Stromal cell of bone marrow (primary cell): ENCODE results near the gene TRIM32.

ENCODE experiments used
- DNase-seq: peaks from one replicate; pipeline ENCODE4 v3.0.0-alpha.2; 2012; ENCODE audit warnings: low read depth

TRIM32 gene

GRCh38 chr9:116705531-116705930, 18.4 kb downstream of the TRIM32 start:
- DNase-seq, result no peak

DNA sequence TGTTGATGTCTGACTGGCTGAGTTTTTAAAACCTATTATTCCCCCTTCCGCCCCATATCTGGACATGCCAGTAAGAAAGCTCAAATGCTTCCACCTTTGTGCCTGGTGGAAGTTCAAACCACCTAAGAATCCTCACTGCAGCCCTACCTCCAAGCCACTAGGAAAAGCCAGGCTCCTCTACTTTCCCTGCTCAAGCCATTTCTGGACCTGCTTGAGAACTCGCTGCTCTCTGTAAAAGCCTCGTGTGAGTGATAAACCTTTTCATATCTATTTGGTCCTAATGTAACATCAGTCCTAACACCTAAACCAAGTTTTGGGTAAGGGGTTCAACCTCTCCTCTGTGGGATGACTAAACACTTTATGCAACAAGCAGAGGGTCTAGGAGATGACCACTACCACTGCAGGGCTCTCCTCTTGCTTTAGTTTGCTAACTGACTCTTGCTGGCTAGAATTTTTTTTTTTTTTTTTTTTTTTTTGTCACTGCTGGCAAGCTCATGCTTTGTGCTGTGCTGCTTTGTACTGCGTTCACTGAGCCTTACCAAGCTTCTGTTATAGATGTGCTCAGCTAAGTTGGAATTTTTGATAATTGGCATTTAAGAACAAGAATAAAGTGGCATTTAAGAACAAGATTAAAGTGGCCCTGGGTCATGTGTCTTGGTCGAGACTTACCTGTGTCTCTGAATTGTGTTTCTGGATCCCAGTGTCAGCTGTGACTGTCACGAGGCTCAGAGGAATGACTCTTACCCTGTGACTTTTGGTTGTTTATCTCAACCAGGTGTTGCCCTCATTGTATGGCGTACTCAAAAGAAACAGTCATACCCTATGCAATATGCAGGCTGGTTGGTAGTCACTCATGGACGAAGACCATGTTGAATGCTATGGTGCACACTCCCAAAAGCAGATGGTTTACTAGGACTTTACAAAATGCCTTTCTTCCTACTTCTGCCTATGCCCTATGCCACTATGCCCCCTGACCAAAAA, 19.5 kb downstream of the TRIM32 start:
- DNase-seq, result no peak

DNA sequence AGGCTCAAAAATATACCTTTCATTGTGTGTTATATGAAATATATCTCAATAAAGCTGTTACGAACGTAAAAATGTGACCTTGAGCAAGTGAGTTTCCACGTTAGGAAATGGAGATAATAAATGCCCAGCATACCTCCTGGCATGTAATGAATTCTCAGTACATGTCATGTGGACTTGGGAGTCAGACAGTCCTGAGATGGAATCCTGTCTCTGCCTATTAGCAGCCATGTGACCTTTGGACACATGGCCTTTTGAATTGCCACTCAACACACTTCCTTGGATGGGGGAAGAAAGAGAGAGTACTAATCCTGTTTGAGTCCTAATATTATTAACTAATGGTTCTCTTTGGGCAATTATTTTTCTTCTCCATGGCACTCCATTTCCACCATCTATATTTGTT, 25.7 kb downstream of the TRIM32 start:
- no peak for DNase-seq

DNA sequence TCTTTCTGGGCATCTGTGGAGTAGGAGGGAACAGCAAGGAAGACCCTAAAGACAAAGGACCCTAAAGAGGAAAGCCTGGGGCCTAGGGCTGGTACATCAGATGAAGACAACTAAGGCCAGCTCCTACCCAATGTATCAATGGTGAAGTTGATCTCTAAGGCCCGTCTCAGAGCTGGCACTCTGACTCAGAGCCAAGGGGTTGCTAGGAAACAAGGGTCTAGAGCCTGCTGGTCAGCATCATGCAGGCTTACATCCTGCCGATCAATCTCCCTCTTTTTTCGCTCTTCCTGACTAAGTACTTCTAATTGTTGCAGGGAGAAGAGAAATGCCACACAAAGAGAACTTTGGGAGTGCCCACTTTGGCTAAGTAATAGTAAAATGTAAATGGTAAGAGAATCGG, 26.2 kb downstream of the TRIM32 start:
- DNase-seq, result no peak

DNA sequence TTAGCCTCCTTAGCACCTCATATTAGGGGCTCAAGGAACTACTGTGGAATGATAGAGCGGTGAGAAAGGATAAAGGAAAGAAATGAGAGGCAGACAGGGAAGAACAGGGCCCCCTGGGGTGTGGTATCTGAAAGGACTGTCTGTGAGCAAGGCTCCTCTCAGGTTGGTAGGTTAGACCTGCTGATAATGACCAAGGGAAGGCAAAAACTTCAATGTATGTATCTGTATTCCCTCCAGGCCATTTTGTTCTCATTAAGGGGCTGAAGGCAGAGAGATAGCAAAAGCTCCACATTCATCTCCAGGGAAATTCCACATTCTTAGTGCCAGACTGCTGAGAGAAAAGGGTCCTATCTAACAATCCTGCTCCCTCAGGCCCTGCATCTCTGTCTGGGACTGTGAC, 28.6 kb downstream of the TRIM32 start:
- no peak for DNase-seq

GRCh38 chr9:116716438-116716837, 29.3 kb downstream of the TRIM32 start:
- no peak for DNase-seq

GRCh38 chr9:116717150-116717549, 30.0 kb downstream of the TRIM32 start:
- peak; percentile 57 for DNase-seq

- DNase-seq, result no peak
Measured at GRCh38 chr9:116718111-116718510, 31.0 kb downstream of the TRIM32 start.

GRCh38 chr9:116720111-116720510, 33.0 kb downstream of the TRIM32 start:
- no peak for DNase-seq

- no peak for DNase-seq
Measured at GRCh38 chr9:116721411-116721810, 34.3 kb downstream of the TRIM32 start.

DNA sequence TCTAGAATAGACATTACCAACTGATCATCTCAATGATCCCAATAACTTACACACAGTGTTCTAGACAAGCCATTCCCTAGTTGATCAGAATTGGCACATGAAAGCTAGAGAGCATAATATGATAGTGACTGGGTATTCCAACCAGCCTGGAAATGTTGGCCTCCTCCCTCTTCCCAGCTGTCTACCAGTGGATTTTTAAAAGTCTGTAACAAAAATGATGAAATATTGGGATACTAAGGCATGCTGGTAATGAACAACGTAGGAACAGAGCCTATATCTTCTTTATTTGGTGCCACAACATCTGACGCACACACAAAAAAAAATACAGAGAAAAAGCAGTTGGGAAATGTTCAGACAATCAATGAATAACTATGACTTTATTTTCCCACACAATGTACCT, 34.8 kb downstream of the TRIM32 start:
- no peak for DNase-seq

- no peak for DNase-seq
Measured at GRCh38 chr9:116724123-116724522, 37.0 kb downstream of the TRIM32 start.

- DNase-seq, result no peak
Measured at GRCh38 chr9:116726602-116727001, 39.5 kb downstream of the TRIM32 start.

GRCh38 chr9:116733010-116733641, 46.0 kb downstream of the TRIM32 start:
- no peak for DNase-seq

- no peak for DNase-seq
Measured at GRCh38 chr9:116736399-116737151, 49.5 kb downstream of the TRIM32 start.

DNA sequence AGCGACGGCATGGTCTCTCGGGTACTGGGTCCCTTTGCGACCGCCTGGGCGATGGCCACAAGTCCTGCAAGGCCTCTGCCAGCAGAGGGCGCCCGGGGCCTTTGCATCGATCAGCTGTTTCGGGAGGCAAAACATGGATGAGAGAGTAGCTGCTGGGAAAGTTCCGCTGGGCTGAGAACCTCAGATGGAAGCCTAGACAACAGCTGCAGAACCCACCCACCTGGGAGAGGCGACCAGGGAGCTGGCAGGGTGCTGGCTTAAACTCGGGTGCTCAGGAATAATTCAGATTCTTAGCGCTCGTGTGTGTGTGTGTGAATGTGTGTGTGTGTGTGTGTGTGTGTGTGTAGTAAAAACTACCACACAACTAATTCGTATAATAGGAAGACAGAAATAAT, 50.0 kb downstream of the TRIM32 start:
- DNase-seq, result peak; percentile 45

GRCh38 chr9:116741086-116741740, 54.1 kb downstream of the TRIM32 start:
- DNase-seq, result no peak

- no peak for DNase-seq
Measured at GRCh38 chr9:116741742-116742141, 54.6 kb downstream of the TRIM32 start.

DNA sequence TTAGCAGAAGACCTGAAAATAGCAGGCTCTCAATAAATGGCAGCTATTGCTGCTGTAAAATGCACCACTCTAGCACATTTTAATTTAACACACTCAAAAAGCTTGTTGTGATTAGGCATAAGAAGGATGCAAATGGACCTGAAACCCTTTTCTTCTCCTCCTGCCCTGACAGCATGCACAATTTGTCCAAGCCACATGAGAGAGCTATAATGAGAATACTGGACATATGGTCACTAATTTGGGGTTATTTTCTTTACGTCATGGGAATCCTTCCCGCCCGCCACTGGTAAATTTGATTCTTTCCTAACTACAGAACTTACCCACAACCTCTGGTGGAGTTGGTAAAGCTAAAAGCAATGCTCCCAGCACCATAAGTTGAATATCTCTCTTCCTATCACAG, 62.1 kb downstream of the TRIM32 start:
- no peak for DNase-seq

DNA sequence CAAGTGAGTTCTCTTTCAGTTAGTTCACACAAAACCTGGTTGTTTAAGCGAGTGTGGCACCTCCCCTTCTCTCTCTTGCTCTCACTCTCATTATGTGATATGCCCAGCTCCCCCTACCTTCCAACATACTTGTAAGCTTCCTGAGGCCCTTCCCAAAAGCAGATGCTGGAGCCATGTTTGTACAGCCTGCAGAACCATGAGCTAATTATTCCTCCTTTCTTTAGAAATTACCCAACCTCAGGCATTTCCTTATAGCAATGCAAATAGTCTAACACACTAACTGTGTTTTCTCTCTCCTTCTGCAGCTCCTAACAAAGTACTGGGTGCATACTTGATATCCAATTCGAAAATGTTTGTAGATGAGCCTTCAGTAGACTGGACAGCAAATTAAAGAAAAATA, 62.7 kb downstream of the TRIM32 start:
- no peak for DNase-seq

DNA sequence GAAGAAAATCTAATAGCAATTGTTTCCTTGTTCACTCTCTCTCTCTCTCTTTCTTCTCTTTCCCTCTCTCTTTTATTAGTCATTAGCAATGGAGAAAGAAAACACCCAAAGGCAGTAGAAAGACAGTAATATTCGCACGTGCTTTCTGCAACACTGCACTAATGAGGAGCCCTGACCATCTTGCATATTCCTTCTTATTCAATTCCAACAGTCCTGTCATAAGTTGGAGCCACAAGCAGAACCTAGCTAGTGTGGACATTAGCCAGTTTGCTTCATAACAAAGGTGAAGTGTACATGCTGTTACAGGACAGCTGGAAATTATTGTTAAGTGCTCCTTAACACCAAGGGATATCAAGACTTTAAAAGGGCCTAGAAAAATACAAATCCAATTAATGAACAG, 63.4 kb downstream of the TRIM32 start:
- no peak for DNase-seq
